Measurements from ENCODE around the gene ASPG. TPM values are rescaled to one million over a fixed set of nuclear protein-coding genes. Genes with fewer than 3 reads are reported as not detected.
"Not testable (repeated sequence)": the region's sequence is repeated elsewhere in the genome, so short reads cannot be mapped to it uniquely, and the experiment has no call there.

The ASPG gene
- total and polyA plus RNA-seq, 8 donors: 0.16 to 0.68 (median 0.23) TPM; not detected in 2

DNA sequence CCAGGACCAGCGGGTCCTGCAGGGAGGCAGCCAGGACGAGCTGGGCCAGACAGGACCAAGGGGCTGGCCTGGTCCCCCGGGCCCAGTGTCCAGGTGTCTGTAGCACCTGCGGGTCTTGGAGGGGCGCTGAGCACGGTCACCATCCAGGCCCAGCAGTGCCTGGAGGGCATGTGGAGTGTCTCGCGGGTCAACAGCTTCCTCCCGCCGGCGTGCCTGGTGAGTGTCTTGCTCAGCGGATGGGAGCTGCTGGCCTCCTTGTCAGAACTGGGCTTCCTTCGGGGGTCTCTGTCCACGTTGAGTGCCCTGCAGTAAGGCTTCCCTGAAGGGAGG lies 66.7 kb downstream of the ASPG start:
- peak in 2 of 4 donors; percentile 6 for ATAC-seq
- Histone ChIP-seq H3K9me3 (no peaks in the 10 kb centered on the region), H3K4me1 (peaks cover 0 to 22% (median 5%) of the 10 kb centered on the region in 3 donors), H3K27ac (peak overlapping the region in 3 of 4 donors; percentile 63 to 86 (median 73)), H3K4me3 (no peak overlapping the region), H3K36me3 (no peaks in the 10 kb centered on the region), H3K27me3 (no peaks in the 10 kb centered on the region)
- DNase-seq: peak in 1 of 6 donors; percentile 71
- 80 to 81% methylated on average over 14 of the region's 14 CpGs for WGBS, 2 donors
- intact Hi-C loops (cut with DNase I): no loop called here
- FAIRE-seq: no peak
- TF ChIP-seq, protein P1, sequence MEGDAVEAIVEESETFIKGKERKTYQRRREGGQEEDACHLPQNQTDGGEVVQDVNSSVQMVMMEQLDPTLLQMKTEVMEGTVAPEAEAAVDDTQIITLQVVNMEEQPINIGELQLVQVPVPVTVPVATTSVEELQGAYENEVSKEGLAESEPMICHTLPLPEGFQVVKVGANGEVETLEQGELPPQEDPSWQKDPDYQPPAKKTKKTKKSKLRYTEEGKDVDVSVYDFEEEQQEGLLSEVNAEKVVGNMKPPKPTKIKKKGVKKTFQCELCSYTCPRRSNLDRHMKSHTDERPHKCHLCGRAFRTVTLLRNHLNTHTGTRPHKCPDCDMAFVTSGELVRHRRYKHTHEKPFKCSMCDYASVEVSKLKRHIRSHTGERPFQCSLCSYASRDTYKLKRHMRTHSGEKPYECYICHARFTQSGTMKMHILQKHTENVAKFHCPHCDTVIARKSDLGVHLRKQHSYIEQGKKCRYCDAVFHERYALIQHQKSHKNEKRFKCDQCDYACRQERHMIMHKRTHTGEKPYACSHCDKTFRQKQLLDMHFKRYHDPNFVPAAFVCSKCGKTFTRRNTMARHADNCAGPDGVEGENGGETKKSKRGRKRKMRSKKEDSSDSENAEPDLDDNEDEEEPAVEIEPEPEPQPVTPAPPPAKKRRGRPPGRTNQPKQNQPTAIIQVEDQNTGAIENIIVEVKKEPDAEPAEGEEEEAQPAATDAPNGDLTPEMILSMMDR (IDR thresholded peaks at IDR 0.05): no peak

- TF ChIP-seq, protein P1 (IDR thresholded peaks at IDR 0.05): no peak
- Histone ChIP-seq H3K27me3 (no peaks in the 10 kb centered on the region), H3K4me1 (peaks cover 0 to 22% (median 5%) of the 10 kb centered on the region in 3 donors), H3K4me3 (no peak overlapping the region), H3K36me3 (no peaks in the 10 kb centered on the region), H3K9me3 (no peaks in the 10 kb centered on the region), H3K27ac (peak overlapping the region in 2 of 4 donors; percentile 73 to 86)
- intact Hi-C loops (cut with DNase I): no loop called here
- FAIRE-seq (no peak), DNase-seq (peak in 4 of 6 donors; percentile 31 to 65 (median 48)), ATAC-seq (peak in 2 of 4 donors; percentile 23 to 33)
- 73 to 80% methylated on average over 21 of the region's 21 CpGs for WGBS, 2 donors
Observed at GRCh38 chr14:104152686-104153393, 67.3 kb downstream of the ASPG start.

- H3K27me3 ChIP-seq; ATAC-seq; H3K36me3 ChIP-seq; FAIRE-seq; H3K9me3 ChIP-seq; DNase-seq; H3K4me3 ChIP-seq; intact Hi-C loops (cut with DNase I); H3K27ac ChIP-seq: not testable (repeated sequence)
- peaks cover 0 to 22% (median 5%) of the 10 kb centered on the region in 3 donors for H3K4me1 ChIP-seq
- 49 to 62% methylated on average over 7 of the region's 7 CpGs for WGBS, 2 donors
Observed at GRCh38 chr14:104153394-104153755, 67.9 kb downstream of the ASPG start.

- H3K9me3 ChIP-seq: no peaks in the 10 kb centered on the region
- DNase-seq: no peak
- no peaks in the 10 kb centered on the region for H3K27me3 ChIP-seq
- no peaks in the 10 kb centered on the region for H3K36me3 ChIP-seq
- no peak for ATAC-seq
- TF ChIP-seq, protein P1 (IDR thresholded peaks at IDR 0.05): no peak
- no peak overlapping the region for H3K4me3 ChIP-seq
- H3K4me1 ChIP-seq: peaks cover 0 to 16% (median 5%) of the 10 kb centered on the region in 3 donors
- intact Hi-C loops (cut with DNase I): no loop called here
- no peak for FAIRE-seq
- WGBS, 2 donors: 67 to 80% methylated on average over 14 to 15 of the region's 15 CpGs
- H3K27ac ChIP-seq: no peak overlapping the region
Observed at GRCh38 chr14:104154246-104154645, 68.7 kb downstream of the ASPG start.

DNA sequence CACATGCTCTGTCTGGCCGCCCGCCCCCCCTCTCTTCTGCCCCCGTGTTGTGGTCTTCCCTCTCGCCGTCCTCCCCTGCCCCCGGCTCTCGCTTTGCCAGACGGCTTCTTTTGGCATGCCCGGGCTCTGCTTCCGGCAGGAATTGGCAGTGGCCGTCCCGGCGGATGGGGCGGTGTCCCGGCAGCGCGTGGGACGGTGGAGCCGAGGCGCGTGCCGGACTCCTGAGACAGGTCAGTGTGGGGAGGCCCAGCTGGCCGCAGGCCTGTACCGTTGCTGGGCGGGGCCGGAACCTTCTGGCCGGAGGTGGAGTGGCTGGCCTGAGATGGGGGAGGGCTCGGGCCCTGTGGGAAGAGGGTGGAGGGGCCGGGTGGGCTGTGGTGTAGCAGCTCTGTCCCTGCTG lies 70.0 kb downstream of the ASPG start:
- Histone ChIP-seq H3K9me3 (no peaks in the 10 kb centered on the region), H3K27ac (no peak overlapping the region), H3K4me1 (peaks cover 0 to 13% (median 5%) of the 10 kb centered on the region in 3 donors), H3K27me3 (no peaks in the 10 kb centered on the region), H3K4me3 (no peak overlapping the region), H3K36me3 (no peaks in the 10 kb centered on the region)
- FAIRE-seq (no peak), DNase-seq (no peak), ATAC-seq (no peak)
- TF ChIP-seq, protein P1 (IDR thresholded peaks at IDR 0.05): no peak
- 80 to 88% methylated on average over 29 of the region's 29 CpGs for WGBS, 2 donors
- intact Hi-C loops (cut with DNase I): no loop called here
